ENCODE results near the gene MAEA.

GRCh38 chr4:1378559-1379231 lies 89.0 kb downstream of the MAEA start:
- TF ChIP-seq CTCF (IDR thresholded peaks at IDR 0.05; ENCODE audit: insufficient read depth, low read length, poor library complexity, severe bottlenecking) (no peak), EZH2phosphoT487 (conservative IDR thresholded peaks at IDR 0.05; ENCODE audit: low read length) (no peak)
